Stimulated activated CD8-positive, alpha-beta memory T cell treated with anti-CD3 and anti-CD28 coated beads, Interleukin-2, amount 100 ng/mL, for 1 hour (primary cell): ENCODE data around the gene ATF7IP2.

Experiments
- DNase-seq, 2 donors: peaks; one replicate each; pipeline ENCODE4 v3.0.0-alpha.2; 2020; ENCODE audit warnings: low read depth in 2 of 2

The ATF7IP2 gene

GRCh38 chr16:10511829-10512228 is 126.0 kb downstream of the ATF7IP2 start:
- no peak for DNase-seq

- DNase-seq: no peak
These were observed 128.7 kb downstream of the ATF7IP2 start for GRCh38 chr16:10514369-10515055.

GRCh38 chr16:10517868-10518267 is 132.0 kb downstream of the ATF7IP2 start:
- DNase-seq: no peak

- no peak for DNase-seq
These were observed 132.7 kb downstream of the ATF7IP2 start for GRCh38 chr16:10518479-10519041.

GRCh38 chr16:10519297-10519696 is 133.4 kb downstream of the ATF7IP2 start:
- DNase-seq: no peak

GRCh38 chr16:10519929-10520868 is 134.3 kb downstream of the ATF7IP2 start:
- no peak for DNase-seq

- DNase-seq: no peak
These were observed 135.2 kb downstream of the ATF7IP2 start for GRCh38 chr16:10520869-10521578.

GRCh38 chr16:10521681-10522274 is 135.9 kb downstream of the ATF7IP2 start:
- peak in 1 of 2 donors; percentile 14 for DNase-seq

- no peak for DNase-seq
These were observed 137.1 kb downstream of the ATF7IP2 start for GRCh38 chr16:10522966-10523365.

- no peak for DNase-seq
These were observed 139.5 kb downstream of the ATF7IP2 start for GRCh38 chr16:10525214-10525825.

GRCh38 chr16:10526962-10527361 is 141.1 kb downstream of the ATF7IP2 start:
- DNase-seq: no peak

- no peak for DNase-seq
These were observed 142.8 kb downstream of the ATF7IP2 start for GRCh38 chr16:10528635-10529034.

- DNase-seq: no peak
These were observed 144.2 kb downstream of the ATF7IP2 start for GRCh38 chr16:10529895-10530669.

GRCh38 chr16:10530685-10531084 is 144.8 kb downstream of the ATF7IP2 start:
- DNase-seq: no peak

GRCh38 chr16:10531582-10531981 is 145.7 kb downstream of the ATF7IP2 start:
- no peak for DNase-seq
